ENCODE measurements around the gene PFKP.

Gene PFKP

DNA sequence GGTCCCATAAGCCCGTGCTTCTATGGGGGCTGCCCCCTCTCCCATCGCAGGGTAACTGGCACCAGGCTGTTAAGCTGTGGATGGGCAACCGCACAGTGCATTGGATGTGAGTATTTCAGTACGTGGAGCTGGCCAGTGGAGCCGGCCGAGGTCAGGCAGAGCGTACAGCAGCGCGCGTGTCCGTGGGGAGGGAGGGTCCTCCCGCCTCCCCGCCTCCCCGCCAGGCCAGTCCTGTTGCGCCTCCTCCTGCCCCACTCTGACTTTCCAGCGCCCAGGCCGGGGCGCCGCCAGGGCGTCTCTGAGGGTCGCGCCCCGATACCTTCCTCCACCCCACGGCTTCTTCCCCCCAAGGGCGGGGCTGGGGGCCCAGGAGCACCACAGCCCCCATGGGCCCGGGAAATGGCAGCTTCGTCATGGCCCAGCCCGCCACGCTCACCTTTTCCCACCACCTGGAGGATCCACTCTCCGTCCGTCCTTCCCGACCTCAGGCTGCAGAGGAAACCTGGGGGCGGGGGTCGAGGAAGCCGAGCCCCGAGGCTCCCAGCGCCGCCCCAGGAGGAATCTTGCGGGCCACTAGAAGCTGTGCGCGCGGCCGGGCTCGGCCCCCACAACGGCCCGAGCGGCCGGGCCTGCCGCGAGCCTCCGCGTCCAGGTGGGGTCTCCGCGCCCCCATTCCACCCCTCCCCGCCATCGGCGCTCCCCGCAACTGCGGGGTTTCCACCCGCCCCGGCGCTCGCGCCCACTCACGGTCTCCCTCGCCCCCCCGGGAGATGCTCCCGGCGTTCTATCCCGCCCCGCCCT lies 831 bp upstream of the PFKP start:
- no peak overlapping the region for H3K9ac ChIP-seq (ENCODE audit: low read length)
- no peak for TF ChIP-seq EZH2phosphoT487 (IDR thresholded peaks at IDR 0.05; ENCODE audit: low read length)
- TF ChIP-seq, protein P1, sequence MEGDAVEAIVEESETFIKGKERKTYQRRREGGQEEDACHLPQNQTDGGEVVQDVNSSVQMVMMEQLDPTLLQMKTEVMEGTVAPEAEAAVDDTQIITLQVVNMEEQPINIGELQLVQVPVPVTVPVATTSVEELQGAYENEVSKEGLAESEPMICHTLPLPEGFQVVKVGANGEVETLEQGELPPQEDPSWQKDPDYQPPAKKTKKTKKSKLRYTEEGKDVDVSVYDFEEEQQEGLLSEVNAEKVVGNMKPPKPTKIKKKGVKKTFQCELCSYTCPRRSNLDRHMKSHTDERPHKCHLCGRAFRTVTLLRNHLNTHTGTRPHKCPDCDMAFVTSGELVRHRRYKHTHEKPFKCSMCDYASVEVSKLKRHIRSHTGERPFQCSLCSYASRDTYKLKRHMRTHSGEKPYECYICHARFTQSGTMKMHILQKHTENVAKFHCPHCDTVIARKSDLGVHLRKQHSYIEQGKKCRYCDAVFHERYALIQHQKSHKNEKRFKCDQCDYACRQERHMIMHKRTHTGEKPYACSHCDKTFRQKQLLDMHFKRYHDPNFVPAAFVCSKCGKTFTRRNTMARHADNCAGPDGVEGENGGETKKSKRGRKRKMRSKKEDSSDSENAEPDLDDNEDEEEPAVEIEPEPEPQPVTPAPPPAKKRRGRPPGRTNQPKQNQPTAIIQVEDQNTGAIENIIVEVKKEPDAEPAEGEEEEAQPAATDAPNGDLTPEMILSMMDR (IDR thresholded peaks at IDR 0.05; ENCODE audit: low read length) = no peak
- TF ChIP-seq EZH2 (optimal IDR thresholded peaks at IDR 0.05; ENCODE audit: low read depth, low read length) = no peak
- no peaks in the 10 kb centered on the region for H3F3A ChIP-seq (ENCODE audit: insufficient read depth, low read length)
- H3K27ac ChIP-seq (ENCODE audit: low read length) = no peak overlapping the region
- H2AFZ ChIP-seq (ENCODE audit: low read length) = no peak overlapping the region
- no peaks in the 10 kb centered on the region for H3K79me2 ChIP-seq (ENCODE audit: low read length)
- H3K9me3 ChIP-seq (replicated peaks; ENCODE audit: insufficient read depth, low read length) = no peaks in the 10 kb centered on the region
- H4K20me1 ChIP-seq (ENCODE audit: insufficient read depth, low read length) = no peaks in the 10 kb centered on the region
- H3K9me2 ChIP-seq (replicated peaks; ENCODE audit: insufficient read depth, low read length) = no peaks in the 10 kb centered on the region
- H3K4me3 ChIP-seq (ENCODE audit: low read length) = no peak overlapping the region
- no peak for DNase-seq
- no peaks in the 10 kb centered on the region for H3K36me3 ChIP-seq (replicated peaks; ENCODE audit: insufficient read depth, low read length)
- no peak overlapping the region for H3K4me2 ChIP-seq (ENCODE audit: low read depth, low read length)
- H3K4me1 ChIP-seq (ENCODE audit: low read length) = no peaks in the 10 kb centered on the region
- H3K27me3 ChIP-seq (replicated peaks; ENCODE audit: insufficient read depth, low read length) = no peaks in the 10 kb centered on the region

DNA sequence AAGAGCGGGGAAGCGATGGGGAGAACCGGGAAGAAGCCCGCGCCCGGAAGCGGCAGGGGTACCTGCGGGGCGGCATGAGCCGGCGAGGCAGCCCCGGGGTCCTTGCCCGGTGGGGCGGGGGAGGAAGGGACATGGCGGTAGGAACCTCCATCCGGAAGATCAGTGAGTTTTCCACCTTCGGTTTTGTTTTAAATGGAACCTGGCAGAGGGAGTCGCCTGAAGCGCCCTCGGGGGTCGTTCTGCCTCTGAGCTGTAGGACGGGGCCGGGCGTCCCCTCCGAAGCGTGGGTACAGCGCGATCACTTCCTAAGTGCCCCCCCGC lies 471 bp downstream of the PFKP start:
- Histone ChIP-seq H3K79me2 (ENCODE audit: low read length) (no peaks in the 10 kb centered on the region), H3K36me3 (replicated peaks; ENCODE audit: insufficient read depth, low read length) (no peaks in the 10 kb centered on the region), H2AFZ (ENCODE audit: low read length) (no peak overlapping the region), H3K4me1 (ENCODE audit: low read length) (no peaks in the 10 kb centered on the region), H3K9me3 (replicated peaks; ENCODE audit: insufficient read depth, low read length) (no peaks in the 10 kb centered on the region), H3F3A (ENCODE audit: insufficient read depth, low read length) (no peaks in the 10 kb centered on the region), H3K27ac (ENCODE audit: low read length) (no peak overlapping the region), H3K4me2 (ENCODE audit: low read depth, low read length) (no peak overlapping the region), H3K4me3 (ENCODE audit: low read length) (no peak overlapping the region), H3K27me3 (replicated peaks; ENCODE audit: insufficient read depth, low read length) (no peaks in the 10 kb centered on the region), H4K20me1 (ENCODE audit: insufficient read depth, low read length) (no peaks in the 10 kb centered on the region), H3K9me2 (replicated peaks; ENCODE audit: insufficient read depth, low read length) (no peaks in the 10 kb centered on the region), H3K9ac (ENCODE audit: low read length) (no peak overlapping the region)
- no peak for DNase-seq
- TF ChIP-seq, protein P1 (IDR thresholded peaks at IDR 0.05; ENCODE audit: low read length) = no peak
- TF ChIP-seq EZH2phosphoT487 (IDR thresholded peaks at IDR 0.05; ENCODE audit: low read length) = no peak
- no peak for TF ChIP-seq EZH2 (optimal IDR thresholded peaks at IDR 0.05; ENCODE audit: low read depth, low read length)

DNA sequence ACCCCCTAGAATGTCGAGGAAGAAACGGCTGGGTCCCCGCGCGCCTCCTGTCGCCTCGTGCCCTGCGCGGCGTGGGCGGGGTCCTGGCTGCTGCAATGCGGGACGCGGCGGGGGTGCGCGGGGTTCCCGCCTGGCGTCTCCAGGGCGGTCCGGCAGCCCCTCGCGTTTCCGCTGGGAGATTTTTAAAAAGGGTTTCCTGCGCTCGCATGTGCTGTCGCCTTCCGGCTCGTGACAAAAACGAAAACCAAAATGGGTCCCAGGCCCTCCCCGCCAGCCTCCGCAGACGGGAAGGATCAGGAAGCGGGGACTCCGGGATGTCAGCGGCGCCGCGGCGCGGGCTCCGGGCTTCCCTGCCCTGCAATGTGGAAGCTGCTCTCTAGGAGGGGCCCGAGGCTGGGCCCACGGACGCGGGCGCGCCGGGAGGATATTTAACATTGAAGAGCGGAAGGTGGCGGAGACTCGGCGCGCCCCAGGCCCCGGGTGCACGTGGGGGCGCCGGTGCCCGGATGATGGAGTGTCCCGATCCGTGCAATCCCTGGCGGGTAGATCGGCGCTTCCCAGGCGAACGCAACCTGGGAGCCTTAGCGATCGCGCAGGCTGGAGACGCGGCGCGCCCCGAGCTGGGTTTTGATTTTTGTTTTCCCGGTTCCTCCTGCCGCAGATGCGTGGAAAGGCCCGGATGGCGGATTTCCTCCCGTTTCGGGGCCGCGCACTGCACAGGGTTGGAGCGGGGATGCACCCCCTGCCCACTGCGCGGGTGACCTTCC lies 1.0 kb downstream of the PFKP start:
- no peak for DNase-seq
- Histone ChIP-seq H3K4me1 (ENCODE audit: low read length) (no peaks in the 10 kb centered on the region), H3K79me2 (ENCODE audit: low read length) (no peaks in the 10 kb centered on the region), H4K20me1 (ENCODE audit: insufficient read depth, low read length) (no peaks in the 10 kb centered on the region), H3K36me3 (replicated peaks; ENCODE audit: insufficient read depth, low read length) (no peaks in the 10 kb centered on the region), H3K9ac (ENCODE audit: low read length) (no peak overlapping the region), H3K4me2 (ENCODE audit: low read depth, low read length) (no peak overlapping the region), H3K9me2 (replicated peaks; ENCODE audit: insufficient read depth, low read length) (no peaks in the 10 kb centered on the region), H2AFZ (ENCODE audit: low read length) (no peak overlapping the region), H3K27ac (ENCODE audit: low read length) (no peak overlapping the region), H3K4me3 (ENCODE audit: low read length) (no peak overlapping the region), H3F3A (ENCODE audit: insufficient read depth, low read length) (no peaks in the 10 kb centered on the region), H3K27me3 (replicated peaks; ENCODE audit: insufficient read depth, low read length) (no peaks in the 10 kb centered on the region), H3K9me3 (replicated peaks; ENCODE audit: insufficient read depth, low read length) (no peaks in the 10 kb centered on the region)
- TF ChIP-seq EZH2phosphoT487 (IDR thresholded peaks at IDR 0.05; ENCODE audit: low read length) = no peak
- no peak for TF ChIP-seq EZH2 (optimal IDR thresholded peaks at IDR 0.05; ENCODE audit: low read depth, low read length)
- TF ChIP-seq, protein P1 (IDR thresholded peaks at IDR 0.05; ENCODE audit: low read length) = no peak

Measured in MM.1S (cell line).